Endothelial cell (in vitro differentiated cells): ENCODE measurements around the gene SORCS2. TPM values are rescaled to one million over a fixed set of nuclear protein-coding genes. Genes with fewer than 3 reads are reported as not detected.

Experiments used
- DNase-seq: peaks from one replicate; pipeline ENCODE4 v3.0.0; 2021; ENCODE audit warnings: low spot score
- H3K27ac Mint-ChIP-seq: one replicate; pipeline ENCODE4 v1.8.0; 2021; ENCODE audit warnings: mixed read lengths, inconsistent platforms; ENCODE audit not compliant: unreplicated experiment
- H3K27me3 Mint-ChIP-seq: one replicate; pipeline ENCODE4 v1.8.0; 2021; ENCODE audit warnings: mild to moderate bottlenecking, moderate library complexity, mixed read lengths, inconsistent platforms; ENCODE audit not compliant: unreplicated experiment
- H3K36me3 Mint-ChIP-seq: one replicate; pipeline ENCODE4 v1.8.0; 2021; ENCODE audit warnings: mild to moderate bottlenecking, low read depth, mixed read lengths, inconsistent platforms; ENCODE audit not compliant: unreplicated experiment
- H3K4me1 Mint-ChIP-seq: one replicate; pipeline ENCODE4 v1.8.0; 2021; ENCODE audit warnings: mild to moderate bottlenecking, mixed read lengths, inconsistent platforms; ENCODE audit not compliant: unreplicated experiment
- H3K4me3 Mint-ChIP-seq: one replicate; pipeline ENCODE4 v1.8.0; 2021; ENCODE audit warnings: mild to moderate bottlenecking, mixed read lengths, inconsistent platforms; ENCODE audit not compliant: unreplicated experiment
- H3K9me3 Mint-ChIP-seq: one replicate; pipeline ENCODE4 v1.8.0; 2021; ENCODE audit warnings: mixed read lengths, inconsistent platforms; ENCODE audit not compliant: unreplicated experiment
- total RNA-seq: library from RNA; stranded (reverse); fragmentation: NEBNext Ultra II Directional; extraction: Animal tissue kit (Norgen Biotek cat#: 25700); gene quantifications from one replicate; pipeline ENCODE4 v1.2.1, GENCODE V29; 2021; ENCODE audit not compliant: unreplicated experiment
- TF ChIP-seq, protein P1 (sequence below): fragments of 200-600 bp; sonication (generic); IDR thresholded peaks from one replicate; pipeline ENCODE4 v1.5.0; 2021; ENCODE audit warnings: antibody characterized with exemption; ENCODE audit not compliant: unreplicated experiment

The SORCS2 gene
- total RNA-seq, 1 donor from 2014 or later = 1.3 TPM

DNA sequence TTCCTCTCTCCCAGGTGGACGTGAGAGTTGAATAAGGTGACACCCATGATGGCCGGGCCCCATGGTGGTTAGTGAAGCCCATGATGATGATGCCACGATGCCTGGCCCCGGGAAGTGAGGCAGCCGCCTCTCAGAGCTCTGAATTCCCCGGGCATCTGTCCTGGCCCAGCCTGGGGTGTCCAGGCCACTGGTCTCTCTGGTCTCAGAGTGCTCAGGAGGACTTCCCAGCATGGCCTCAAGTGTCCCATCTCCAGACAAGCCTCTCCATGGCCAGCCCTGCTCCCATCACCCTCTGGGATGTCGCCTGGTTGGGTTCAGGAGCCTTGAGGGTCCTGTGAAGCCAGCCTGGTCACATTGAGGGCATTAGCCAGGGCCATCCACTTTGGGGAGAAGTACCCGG, 267.1 kb downstream of the SORCS2 start:
- no peaks in the 10 kb centered on the region for H3K36me3 Mint-ChIP-seq

DNA sequence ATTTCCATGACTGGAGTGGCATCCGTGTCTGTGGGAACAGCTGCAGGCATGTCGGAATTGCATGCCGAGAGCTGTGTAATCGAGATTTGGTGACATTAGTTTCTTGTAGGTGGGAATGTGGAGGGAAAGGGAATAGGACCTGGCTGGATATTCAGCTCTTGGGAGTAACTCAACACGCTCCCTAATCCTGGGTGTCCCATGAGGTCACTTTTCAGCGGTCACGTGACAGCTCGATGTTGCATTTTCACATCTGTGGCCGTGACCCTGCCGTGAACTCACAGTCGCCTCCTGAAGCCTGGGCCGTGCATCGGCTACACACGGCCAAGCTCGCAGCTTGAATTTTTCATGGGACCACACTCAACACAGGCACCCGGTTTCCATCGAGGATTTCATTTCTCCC, 268.2 kb downstream of the SORCS2 start:
- TF ChIP-seq, protein P1, sequence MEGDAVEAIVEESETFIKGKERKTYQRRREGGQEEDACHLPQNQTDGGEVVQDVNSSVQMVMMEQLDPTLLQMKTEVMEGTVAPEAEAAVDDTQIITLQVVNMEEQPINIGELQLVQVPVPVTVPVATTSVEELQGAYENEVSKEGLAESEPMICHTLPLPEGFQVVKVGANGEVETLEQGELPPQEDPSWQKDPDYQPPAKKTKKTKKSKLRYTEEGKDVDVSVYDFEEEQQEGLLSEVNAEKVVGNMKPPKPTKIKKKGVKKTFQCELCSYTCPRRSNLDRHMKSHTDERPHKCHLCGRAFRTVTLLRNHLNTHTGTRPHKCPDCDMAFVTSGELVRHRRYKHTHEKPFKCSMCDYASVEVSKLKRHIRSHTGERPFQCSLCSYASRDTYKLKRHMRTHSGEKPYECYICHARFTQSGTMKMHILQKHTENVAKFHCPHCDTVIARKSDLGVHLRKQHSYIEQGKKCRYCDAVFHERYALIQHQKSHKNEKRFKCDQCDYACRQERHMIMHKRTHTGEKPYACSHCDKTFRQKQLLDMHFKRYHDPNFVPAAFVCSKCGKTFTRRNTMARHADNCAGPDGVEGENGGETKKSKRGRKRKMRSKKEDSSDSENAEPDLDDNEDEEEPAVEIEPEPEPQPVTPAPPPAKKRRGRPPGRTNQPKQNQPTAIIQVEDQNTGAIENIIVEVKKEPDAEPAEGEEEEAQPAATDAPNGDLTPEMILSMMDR = no peak
- H3K27ac Mint-ChIP-seq = no peak overlapping the region
- no peak for DNase-seq
- H3K4me3 Mint-ChIP-seq = no peak overlapping the region
- H3K27me3 Mint-ChIP-seq = peaks cover 3% of the 10 kb centered on the region
- no peaks in the 10 kb centered on the region for H3K9me3 Mint-ChIP-seq
- H3K36me3 Mint-ChIP-seq = no peaks in the 10 kb centered on the region
- H3K4me1 Mint-ChIP-seq = no peaks in the 10 kb centered on the region

More for the DNA sequence above, 267.1 kb downstream of the SORCS2 start:
- DNase-seq = no peak
- TF ChIP-seq, protein P1 = no peak
- H3K4me3 Mint-ChIP-seq = no peak overlapping the region
- peaks cover 3% of the 10 kb centered on the region for H3K27me3 Mint-ChIP-seq
- H3K4me1 Mint-ChIP-seq = no peaks in the 10 kb centered on the region
- no peak overlapping the region for H3K27ac Mint-ChIP-seq
- H3K9me3 Mint-ChIP-seq = no peaks in the 10 kb centered on the region

DNA sequence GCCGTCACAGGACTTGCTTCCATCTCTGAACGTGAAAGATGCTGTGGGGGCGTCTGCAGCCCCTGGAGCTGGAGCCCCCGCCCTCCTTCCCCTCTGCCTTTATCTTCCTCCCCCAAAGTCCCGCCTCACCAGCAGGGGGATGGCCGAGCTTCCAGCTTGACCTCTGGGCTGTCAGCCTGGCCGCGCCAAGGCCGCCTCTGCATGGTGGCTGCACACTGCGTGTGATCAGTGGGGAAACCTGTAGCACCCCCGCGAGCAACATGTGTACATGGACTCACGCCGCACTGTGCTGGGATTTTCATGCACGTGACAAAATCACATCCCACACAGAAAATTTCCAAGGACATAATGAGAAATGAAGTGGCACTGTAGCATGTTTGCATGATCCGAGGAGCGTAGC, 268.9 kb downstream of the SORCS2 start:
- Mint-ChIP-seq H3K27me3 (peaks cover 4% of the 10 kb centered on the region), H3K36me3 (no peaks in the 10 kb centered on the region), H3K9me3 (no peaks in the 10 kb centered on the region), H3K27ac (no peak overlapping the region), H3K4me3 (no peak overlapping the region), H3K4me1 (no peaks in the 10 kb centered on the region)
- DNase-seq = no peak
- TF ChIP-seq, protein P1 = no peak

DNA sequence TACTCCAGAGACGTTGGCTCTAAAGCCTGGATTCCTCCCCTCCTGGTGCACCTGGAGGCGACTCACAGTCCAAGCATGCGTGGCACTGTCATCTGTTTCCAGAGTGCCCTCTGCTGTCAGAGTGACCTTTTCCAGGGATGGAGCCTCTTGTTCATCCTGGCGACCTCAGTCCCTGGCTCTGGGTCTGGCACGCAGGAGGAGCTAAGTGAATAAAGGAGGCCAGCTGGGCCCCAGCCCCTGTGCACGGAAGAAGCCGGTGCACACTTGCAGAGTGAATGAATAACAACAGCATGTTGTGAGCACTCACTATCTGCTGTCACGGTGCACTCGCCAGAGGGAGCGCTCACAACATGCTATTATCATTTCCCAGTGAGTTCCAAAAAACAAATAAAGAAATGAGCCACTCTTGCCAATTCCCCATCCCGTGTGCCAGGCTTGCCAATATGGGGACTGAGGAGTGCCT, 270.2 kb downstream of the SORCS2 start:
- H3K4me1 Mint-ChIP-seq = no peaks in the 10 kb centered on the region
- TF ChIP-seq, protein P1 = no peak
- peaks cover 4% of the 10 kb centered on the region for H3K27me3 Mint-ChIP-seq
- H3K4me3 Mint-ChIP-seq = no peak overlapping the region
- DNase-seq = no peak
- no peaks in the 10 kb centered on the region for H3K36me3 Mint-ChIP-seq
- H3K27ac Mint-ChIP-seq = no peak overlapping the region
- no peaks in the 10 kb centered on the region for H3K9me3 Mint-ChIP-seq

DNA sequence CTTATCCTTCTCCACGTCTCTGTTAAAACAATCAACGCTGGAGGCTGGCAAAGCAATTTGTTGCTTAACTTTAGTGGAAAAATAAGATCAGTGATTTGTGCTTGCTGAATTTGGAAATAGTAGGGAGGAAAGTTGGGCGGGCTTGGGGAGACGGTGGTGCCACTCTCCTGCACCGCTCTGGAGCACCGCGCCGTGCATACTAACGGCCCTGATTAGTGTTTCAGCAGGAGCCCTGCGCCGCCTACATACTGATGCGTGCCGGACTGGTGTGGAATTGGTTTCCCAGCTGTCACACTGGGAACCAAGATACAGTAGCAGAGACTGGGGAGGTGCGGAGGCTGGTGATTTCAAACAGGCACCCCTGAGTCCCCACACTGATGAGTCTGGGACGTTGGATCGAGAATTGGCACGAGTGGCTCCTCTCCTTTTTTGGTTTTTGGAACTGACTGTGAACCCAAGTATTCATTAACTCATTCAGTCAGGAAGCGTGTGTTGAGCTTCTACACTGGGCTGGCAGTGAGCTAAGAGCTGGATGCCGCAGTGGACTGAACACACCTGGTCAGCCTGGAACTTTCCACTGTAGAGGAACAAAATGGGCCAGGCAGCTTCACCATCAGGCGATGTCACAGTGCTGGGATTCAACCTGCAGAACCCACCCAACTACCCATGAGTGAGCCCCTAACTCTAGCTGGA, 271.4 kb downstream of the SORCS2 start:
- peaks cover 3% of the 10 kb centered on the region for H3K27me3 Mint-ChIP-seq
- H3K4me3 Mint-ChIP-seq = no peak overlapping the region
- H3K27ac Mint-ChIP-seq = no peak overlapping the region
- no peak for DNase-seq
- no peaks in the 10 kb centered on the region for H3K36me3 Mint-ChIP-seq
- no peaks in the 10 kb centered on the region for H3K4me1 Mint-ChIP-seq
- H3K9me3 Mint-ChIP-seq = no peaks in the 10 kb centered on the region
- TF ChIP-seq, protein P1 = no peak
